Myocyte (in vitro differentiated cells): Measurements from ENCODE around the gene LRRC39. TPM values are rescaled to one million over a fixed set of nuclear protein-coding genes. Genes with fewer than 3 reads are reported as not detected.
"Not testable (repeated sequence)": the region's sequence is repeated elsewhere in the genome, so short reads cannot be mapped to it uniquely, and the experiment has no call there.

ENCODE experiments used
- DNase-seq: peaks from one replicate; pipeline ENCODE4 v3.0.0-alpha.2; 2012; ENCODE audit warnings: low read depth
- polyA plus RNA-seq: library from polyadenylated mRNA; unstranded; fragments of >200 nt; gene quantifications from one replicate; pipeline ENCODE4 v1.2.1, GENCODE V29; 2012; ENCODE audit warnings: missing spikeins
- total RNA-seq: library from RNA; depleted of rRNA; stranded (reverse); fragments of >200 nt; gene quantifications from 2 replicates; pipeline ENCODE4 v1.2.3, GENCODE V29; 2014

LRRC39 gene
- 31.4 and 58.7 TPM in 2 replicates for total RNA-seq
- 9.8 TPM for polyA plus RNA-seq

DNA sequence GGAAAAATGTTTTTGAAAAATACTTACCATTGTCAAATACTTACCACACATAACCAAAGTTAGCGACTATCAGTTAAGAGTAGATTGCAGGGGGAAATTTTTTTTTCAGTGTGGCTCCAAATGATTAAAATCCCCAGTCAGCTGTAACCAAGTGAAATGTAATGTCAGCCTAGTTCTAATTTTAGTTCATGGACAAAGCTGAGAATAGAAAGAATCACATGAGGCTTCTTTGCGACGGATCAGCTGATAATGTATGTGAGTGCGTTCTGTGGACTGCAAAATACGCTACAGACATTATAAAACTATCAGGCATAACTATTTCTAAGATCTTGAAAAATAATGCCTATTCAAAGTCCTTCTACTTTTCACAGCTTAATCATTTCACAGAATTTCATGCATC, at the start of gene LRRC39:
Gene LRRC39 (minus strand): TSS at position 166 of the 400 bp plus-strand sequence. CDS start 9,740 bp downstream, outside the sequence.
- peak; percentile 45 for DNase-seq

DNA sequence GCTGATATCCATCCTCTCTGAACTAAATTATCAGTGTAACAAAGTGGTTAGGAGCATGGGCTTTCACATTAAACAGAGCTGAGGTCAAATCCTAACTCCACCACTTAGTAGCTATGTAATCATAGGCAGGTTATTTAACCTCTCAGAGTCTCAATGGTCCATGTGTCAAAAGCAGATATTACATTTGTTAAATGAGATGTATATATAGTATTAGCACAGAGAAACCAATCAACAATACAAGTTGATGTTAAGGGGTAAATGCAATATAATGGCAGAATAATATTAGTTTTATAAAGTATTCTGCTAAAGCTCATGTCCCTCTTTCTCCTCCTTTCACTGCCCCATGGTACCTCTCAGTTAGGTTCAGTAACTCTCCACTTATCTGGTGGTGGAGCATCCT, 44.4 kb upstream of the LRRC39 start:
- no peak for DNase-seq

DNA sequence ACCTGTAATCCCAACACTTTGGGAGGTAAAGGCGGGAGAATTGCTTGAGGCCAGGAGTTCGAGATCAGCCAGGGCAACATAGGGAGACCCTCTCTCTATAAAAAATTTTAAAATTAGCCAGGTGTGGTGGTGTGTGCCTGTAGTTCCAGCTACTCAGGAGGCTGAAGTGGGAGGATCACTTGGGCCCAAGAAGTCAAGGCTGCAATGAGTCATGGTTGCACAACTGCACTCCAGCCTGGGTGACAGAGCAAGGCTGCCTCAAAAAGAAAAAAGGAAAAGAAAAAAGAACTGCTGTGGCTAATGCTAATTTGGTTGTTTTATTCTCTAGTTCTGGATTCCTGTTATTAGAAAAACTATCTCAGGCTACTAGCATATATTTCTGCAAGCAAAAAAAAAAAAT, 41.8 kb upstream of the LRRC39 start:
- no peak for DNase-seq

DNA sequence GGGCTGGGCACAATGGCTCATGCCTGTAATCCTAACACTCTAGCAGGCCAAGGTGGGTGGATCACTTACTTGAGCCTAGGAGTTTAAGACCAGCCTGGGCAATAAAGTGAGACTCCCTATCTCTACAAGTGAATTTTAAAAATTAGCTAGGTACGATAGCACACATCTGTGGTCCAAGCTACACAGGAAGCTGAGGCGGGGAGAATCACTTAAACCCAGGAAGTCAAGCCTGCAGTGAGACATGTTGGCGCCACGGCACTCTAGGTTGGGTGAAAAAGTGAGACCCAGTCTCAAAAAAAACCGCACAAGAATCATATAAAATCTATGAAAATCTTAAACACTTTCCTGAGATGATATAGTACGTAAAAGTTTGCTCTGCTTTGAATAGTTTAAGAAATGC, 41.4 kb upstream of the LRRC39 start:
- no peak for DNase-seq

DNA sequence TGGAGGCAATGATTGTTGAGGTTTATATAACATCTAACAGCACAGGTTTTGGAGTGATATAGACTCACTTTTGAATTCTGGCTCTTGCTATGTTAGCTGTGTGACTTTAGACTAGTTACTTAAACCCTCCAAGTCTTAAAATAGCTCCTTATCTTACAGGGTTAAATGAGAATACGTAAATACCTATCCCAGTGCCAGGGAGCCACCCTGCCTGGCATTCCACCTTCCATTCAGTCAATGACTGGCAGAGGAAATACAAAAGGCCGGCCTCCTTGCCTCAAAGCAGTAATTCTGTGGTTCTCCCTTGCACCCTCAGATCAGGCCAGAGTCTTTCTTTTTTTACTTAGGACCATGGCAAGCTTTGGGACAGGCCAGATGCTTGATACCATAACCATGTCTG, 39.8 kb upstream of the LRRC39 start:
- no peak for DNase-seq

DNA sequence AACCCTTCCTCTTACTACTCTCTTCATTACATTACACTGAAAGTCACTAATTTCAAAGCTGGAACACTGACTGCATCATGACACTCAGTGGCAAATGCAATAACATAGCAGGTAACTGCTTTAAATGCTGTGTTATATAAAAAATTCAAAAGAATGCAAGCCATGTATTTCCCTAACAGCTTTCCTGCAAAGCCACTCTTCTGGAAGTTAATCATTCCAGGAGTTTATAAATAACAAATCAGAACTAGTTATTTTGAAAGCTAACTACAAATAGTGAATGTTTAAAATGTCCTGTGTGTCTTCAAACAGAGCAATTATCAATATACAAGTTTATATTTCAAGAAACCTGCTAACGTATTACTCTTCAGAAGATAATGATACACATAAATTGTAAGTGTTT, 37.0 kb upstream of the LRRC39 start:
- no peak for DNase-seq

DNA sequence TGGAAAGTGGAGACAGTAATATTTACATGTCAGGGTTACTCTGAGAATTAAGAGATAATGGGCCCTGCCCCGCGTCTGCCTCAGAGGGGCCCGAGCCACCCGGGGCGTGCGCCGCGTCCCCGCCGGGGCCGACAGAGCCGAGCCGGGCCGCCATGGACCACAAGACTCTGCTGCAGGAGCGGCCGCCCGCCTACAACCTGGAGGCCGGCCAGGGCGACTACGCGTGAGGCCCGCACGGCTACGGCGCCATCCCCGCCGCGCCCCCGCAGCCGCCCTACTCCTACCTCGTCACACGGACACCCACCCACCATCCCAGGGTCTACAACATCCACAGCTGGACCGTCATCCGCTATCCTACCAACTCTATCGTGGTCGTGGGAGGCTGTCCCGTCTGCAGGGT, 35.1 kb upstream of the LRRC39 start:
- DNase-seq = no peak

DNA sequence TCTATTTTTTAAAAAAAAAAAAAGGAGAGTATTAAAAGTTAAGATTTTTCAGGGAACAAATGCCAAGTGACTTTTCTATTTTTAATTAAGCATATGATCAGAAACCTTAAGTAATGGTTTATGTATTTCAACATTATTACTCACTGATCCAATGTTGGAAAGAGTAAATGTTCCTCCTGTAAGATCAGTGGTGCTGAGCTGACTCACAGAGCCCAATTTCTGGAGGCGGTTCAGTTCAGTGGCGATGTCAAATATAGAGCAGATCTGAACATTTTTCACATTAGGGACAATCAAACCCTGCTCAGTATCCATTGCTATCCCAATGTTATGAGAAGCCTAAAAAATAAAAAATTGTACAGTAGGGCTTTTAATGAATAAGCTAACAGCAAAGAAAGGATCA, 28.2 kb upstream of the LRRC39 start:
- DNase-seq = no peak

DNA sequence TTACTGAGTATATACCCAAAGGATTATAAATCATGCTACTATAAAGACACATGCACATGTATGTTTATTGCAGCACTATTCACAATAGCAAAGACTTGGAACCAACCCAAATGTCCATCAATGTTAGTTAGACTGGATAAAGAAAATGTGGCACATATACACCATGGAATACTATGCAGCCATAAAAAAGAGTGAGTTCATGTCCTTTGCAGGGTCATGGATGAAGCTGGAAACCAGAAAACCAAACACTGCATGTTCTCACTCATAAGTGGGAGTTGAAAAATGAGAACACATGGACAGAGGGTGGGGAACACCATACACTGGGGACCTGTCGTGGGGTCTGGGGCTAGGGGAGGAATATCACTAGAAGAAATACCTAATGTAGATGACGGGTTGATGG, 27.5 kb upstream of the LRRC39 start:
- DNase-seq = not testable (repeated sequence)

DNA sequence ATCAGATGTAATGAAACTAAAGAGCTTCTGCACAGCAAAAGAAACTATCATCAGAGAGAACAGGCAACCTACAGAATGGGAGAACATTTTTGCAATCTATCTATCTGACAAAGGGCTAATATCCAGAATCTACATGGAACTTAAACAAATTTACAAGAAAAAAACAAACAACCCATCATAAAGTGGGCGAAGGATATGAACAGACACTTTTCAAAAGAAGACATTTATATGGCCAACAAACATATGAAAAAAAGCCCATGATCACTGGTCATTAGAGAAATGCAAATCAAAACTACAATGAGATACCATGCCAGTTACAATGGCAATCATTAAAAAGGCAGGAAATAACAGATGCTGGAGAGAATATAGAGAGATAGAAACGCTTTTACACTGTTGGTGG, 27.0 kb upstream of the LRRC39 start:
- DNase-seq = not testable (repeated sequence)

DNA sequence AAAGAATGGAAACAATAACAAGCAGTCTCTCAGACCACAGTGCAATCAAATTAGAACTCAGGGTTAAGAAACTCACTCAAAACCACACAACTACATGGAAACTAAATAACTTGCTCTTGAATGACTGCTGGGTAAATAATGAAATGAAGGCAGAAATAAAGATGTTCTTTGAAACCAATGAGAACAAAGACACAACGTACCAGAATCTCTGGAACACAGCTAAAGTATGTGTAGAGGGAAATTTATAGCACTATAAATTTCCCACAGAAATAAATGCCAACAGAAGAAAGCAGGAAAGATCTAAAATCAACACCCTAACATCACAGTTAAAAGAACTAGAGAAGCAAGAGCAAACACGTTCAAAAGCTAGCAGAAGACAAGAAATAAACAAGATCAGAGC, 24.6 kb upstream of the LRRC39 start:
- not testable (repeated sequence) for DNase-seq

DNA sequence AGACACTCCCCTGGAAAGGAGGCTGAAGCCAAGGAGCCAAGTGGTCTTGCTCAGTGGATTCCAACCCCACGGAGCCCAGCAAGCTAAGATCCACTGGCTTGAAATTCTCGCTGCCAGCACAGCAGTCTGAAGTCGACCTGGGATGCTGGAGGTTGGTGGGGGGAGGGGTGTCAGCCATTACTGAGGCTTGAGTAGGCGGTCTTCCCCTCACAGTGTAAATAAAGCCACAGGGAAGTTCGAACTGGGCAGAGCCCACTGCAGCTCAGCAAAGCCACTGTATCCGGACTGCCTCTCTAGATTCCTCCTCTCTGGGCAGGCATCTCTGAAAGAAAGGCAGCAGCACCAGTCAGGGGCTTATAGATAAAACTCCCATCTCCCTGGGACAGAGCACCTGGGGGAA, 22.0 kb upstream of the LRRC39 start:
- DNase-seq = not testable (repeated sequence)

DNA sequence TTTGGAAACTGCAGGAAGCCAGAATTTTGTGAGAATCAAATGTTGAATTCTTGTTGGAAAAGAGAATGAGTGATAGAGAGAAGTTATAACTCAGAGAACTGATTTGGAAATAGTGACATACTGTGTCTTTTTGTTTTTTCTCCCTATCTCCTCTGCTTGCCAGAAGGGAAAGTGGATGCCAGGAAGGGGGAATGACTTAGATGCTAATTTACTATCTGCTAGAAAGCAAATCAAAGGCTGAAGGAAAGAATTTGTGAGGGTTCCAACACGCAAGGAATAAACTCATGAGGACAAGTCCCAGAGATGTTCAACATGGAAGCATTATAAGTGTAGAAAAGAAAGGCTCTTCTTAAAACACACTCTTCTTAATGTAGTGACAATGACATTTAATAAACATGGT, 20.5 kb upstream of the LRRC39 start:
- DNase-seq = no peak

DNA sequence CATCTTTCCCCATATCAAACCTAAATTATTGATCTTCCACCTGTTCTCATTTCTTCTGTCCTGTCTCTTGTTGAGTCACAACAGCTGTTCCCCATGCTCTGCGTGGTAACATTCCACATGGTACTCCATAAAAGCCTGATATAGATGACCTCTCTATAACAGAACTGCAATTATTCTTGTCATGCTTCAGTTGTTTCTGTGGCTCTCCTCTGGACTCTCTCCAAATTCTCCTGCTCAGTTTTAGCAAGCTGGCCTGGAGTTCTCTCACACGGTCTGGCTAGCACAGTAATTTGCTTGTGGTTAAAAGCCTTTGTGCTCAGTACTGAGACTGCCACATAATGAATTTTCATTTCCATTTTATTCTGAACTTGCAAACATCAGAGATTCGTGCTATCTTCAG, 10.6 kb upstream of the LRRC39 start:
- DNase-seq = peak; percentile 99

DNA sequence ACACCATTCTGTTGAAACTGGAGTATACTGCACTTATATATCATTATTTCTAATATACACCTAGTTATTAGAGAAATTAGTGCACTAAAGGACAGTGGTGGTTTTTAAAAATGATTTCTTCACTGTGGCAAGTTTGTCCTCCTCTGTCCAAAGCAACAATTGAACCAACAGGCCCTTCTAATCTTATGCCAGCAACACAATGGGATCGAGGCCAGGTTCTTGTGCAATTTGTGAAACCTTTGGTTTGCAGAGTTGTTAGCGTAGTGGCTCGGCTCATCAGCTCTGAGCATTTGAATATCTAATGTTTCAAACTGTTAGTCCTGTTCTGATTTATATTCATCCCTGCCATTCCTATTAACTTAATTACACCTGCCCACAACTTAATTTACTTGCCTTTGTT, 9.9 kb upstream of the LRRC39 start:
- DNase-seq = peak; percentile 90

DNA sequence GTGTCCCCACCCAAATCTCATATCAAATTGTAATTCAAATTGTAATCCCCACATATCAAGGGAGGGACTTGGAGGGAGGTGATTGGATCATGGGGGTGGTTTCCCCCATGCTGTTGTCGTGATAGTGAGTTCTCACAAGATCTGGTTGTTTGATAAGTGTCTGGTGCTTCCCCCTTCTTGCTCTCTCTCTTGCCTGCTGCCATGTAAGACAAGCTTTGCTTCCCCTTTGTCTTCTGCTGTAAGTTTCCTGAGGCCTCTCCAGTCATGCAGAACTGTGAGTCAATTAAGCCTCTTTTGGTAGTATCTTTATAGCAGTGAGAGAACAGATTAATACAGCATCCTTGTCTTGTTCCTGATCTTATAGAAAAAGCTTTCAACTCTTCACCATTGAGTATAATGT, 6.5 kb upstream of the LRRC39 start:
- DNase-seq = peak; percentile 30

DNA sequence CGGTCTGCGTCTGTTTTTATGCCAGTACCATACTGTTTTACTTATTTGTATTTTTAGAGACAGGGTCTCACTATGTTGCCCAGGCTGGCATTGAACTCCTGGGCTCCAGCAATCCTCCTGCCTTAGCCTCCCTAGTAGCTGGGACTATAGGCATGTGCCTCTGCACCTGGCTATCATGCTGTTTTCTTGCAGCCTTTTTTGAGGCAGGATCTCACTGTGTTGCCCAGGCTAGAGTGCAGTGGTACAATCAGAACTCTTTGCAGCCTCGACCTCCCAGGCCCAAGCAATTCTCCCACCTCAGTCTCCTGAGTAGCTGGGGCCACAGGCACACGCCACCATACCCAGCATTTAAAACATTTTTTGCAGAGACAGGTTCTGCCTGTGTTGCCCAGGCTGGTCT, 5.3 kb upstream of the LRRC39 start:
- no peak for DNase-seq

DNA sequence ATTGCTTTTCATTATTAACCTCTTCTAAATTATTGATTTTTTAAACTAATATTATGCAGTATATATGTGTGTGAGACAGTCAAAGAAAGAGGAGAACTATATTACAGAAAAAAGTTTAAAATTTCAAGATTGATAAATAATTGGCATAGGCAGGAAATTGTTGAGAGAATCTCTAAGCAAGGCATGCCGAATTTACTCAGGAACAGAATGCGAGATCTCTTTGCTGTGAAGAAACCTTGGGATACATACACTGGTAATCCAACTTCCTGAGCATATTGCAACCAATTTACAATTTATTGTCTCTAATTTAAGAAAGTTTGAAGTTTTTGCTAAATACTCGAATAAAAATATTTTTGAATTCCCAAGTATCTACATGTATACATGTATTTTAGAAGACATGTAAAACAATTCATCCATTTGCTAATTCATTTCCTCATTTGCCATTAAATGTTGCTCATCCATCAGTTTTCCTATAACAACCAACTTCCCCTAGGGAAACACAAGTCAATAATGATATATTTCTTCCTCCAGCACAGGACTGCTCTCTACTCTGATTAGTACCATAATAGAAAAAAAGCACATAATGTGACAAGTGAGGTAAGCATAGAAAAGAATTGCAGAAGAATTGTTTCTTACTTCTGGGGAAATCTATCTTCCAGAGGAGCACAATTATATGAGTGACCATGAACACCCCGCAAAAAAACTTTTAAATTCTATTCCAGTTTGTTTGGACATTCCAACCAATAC, 588 bp downstream of the LRRC39 start:
- no peak for DNase-seq

DNA sequence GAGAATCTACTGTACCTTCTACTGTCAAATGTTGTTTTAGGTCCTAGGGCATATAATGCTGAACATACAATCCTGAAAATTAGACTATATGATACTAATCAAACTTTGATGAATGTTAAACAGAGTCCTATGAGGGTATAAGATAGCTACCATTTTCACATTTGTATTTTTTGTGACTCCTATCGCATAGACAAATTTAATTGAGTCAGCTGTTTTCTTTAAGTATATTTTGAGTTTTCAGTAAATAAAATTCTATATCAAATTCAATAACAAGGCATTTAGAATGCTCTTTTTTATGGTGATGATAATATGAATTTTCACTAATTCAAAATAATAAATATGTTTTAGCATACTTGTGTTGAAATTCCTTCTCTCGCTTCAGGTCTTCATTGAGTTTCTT, 10.0 kb downstream of the LRRC39 start:
- no peak for DNase-seq

DNA sequence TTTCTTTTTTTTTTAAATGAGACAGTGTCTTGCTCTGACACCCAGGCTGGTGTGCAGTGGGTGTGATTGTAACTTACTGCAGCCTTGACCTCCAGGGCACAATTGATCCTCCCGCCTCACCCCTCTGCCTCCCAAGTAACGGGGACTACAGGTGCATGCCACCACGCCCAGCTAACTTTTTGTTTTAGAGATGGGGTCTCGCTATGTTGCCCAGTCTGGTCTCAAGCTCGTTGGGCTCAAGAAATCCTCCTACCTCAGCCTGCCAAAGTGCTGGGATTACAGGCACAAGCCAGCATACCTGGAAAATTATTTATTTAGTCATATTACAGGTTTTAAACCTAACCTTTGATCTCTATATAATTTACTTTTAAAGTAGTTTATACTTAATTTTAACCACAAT, 13.4 kb downstream of the LRRC39 start:
- DNase-seq = no peak

DNA sequence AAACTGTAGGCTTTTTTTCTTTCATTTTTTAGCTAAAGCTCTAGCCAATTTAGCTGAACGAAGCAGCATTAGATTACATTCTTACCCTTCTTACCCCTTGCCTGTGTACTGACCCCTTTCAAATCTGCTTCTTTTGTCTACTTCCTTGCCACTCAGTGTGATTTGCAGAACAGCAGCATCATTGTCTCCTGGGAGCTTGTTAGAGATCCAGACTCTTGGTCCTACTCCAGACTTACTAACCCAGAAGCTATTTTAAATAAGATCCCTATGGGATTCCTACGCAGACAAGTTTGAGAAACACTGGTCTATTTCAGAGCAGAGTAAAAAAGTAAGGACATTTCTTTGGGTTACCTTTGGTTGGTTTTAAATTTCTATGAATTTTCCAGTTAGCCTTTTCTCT, 13.8 kb downstream of the LRRC39 start:
- DNase-seq = peak; percentile 70

DNA sequence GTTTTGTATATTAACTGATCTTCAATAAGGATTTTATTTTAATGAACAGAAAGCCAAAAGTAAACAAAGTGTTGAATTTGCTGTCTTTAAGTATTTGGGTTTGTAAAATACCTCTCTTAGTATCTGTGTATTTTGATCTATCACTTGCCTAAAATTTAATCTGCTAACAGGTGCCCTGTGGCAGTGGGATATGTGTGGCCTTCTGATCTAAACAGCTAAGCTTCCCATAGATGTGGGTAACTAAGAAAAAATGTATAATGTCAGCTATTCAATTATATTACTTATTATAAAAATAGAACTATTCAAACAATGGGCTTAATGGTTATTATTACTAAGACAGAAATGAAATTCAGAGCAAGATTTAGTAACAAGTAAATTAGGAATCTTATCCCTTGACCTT, 15.2 kb downstream of the LRRC39 start:
- DNase-seq = peak; percentile 51

DNA sequence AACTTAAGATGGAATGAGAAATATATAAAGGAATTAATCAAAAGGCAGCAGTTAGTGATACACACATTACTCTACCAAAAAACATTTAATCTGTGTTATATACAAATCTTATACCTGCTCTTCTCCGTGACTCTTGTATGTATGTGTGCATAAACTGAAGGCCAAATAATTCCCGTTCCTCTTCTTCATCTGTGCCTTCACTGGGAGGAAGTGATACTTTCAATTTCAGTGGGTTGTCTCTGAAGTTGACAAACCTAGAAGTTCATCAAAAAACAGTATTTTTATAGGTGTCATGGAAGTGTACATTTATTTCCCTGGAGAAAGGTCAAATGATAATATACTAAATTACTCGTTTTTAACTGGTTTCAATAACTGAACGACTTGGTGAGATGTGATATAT, 25.8 kb downstream of the LRRC39 start:
- DNase-seq = no peak

DNA sequence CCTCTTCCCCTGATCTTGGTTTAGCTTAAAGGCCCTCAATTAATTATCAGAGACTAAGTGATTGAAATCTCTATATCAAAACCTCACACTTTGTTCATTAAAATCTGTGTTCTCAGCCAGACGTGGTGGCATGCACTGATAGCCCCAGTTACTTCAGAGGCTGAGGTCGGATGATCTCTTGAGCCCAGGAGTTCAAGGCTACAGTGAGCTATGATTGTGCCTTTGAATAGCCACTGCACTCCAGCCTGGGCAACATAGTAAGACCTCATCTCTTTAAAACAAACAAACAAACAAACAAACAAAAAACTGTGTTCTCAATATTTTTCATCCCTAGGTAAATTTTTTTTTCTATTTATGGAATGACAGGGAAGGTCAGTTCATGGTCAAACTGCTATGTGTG, 26.4 kb downstream of the LRRC39 start:
- DNase-seq = no peak
